ENCODE results near the gene POP4.

DNA sequence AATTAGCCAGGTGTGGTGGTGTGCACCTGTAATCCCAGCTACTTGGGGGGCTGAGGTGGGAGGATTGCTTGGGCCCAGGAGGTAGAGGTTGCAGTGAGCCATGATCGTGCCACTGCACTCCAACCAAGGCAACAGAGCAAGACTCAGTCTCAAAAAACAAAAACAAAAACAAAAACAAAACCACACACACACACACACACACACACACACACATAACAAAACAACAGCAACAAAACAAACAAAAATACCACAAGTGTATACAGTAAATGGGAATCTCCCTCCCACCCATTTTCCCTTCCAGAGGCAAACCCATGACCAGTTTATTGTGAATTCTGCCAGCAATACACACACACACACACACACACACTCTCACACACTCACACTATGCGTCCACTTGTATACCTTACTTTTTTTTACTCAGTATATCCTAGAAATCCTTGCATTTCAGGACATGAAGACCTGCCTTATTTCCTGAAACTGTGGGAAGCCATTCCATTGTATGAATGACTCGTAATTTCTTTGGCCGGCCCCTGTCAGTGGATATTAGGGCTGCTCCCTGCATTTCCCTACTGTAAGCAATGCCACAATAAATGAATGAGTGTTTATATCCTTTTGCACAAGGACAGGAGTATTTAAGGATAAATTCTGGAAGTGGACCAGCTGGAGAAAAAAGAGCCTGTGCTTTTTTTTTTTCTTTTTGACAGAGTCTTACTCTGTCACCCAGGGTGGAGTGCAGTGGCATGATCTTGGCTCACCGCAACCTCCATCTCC, 52.3 kb downstream of the POP4 start:
- TF ChIP-seq, protein P1, sequence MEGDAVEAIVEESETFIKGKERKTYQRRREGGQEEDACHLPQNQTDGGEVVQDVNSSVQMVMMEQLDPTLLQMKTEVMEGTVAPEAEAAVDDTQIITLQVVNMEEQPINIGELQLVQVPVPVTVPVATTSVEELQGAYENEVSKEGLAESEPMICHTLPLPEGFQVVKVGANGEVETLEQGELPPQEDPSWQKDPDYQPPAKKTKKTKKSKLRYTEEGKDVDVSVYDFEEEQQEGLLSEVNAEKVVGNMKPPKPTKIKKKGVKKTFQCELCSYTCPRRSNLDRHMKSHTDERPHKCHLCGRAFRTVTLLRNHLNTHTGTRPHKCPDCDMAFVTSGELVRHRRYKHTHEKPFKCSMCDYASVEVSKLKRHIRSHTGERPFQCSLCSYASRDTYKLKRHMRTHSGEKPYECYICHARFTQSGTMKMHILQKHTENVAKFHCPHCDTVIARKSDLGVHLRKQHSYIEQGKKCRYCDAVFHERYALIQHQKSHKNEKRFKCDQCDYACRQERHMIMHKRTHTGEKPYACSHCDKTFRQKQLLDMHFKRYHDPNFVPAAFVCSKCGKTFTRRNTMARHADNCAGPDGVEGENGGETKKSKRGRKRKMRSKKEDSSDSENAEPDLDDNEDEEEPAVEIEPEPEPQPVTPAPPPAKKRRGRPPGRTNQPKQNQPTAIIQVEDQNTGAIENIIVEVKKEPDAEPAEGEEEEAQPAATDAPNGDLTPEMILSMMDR (IDR thresholded peaks at IDR 0.05; ENCODE audit: low read length): no peak
- TF ChIP-seq EZH2 (optimal IDR thresholded peaks at IDR 0.05; ENCODE audit: low read depth, low read length) (no peak), EZH2phosphoT487 (IDR thresholded peaks at IDR 0.05; ENCODE audit: low read length) (no peak)

Data from MM.1S (cell line).